WTC11 (cell line): Measurements from ENCODE around the gene BMF. TPM values are rescaled to one million over a fixed set of nuclear protein-coding genes. Genes with fewer than 3 reads are reported as not detected.

Source experiments
- ATAC-seq: fragments of 200-7000 bp; cut with Tn5 transposase; 2 replicates; pipeline ENCODE4 v1.10.0; 2021; ENCODE audit warnings: mild to moderate bottlenecking, moderate library complexity
- CTCF ChIA-PET: fragments of 300-600 bp; sonication (Branson Sonifier 250); formaldehyde crosslinking; loops from one replicate; lab custom pipeline; 2021; ENCODE audit warnings: antibody characterized with exemption; lab: Charles Lee
- POLR2A ChIA-PET: fragments of 350-600 bp; sonication (Branson Sonifier 250); formaldehyde crosslinking; loops from one replicate; lab custom pipeline; 2021; ENCODE audit warnings: antibody characterized with exemption; lab: Charles Lee
- DNase-seq: peaks from one replicate; pipeline ENCODE4 v3.0.0; 2021; ENCODE audit warnings: low spot score
- H3K27ac Mint-ChIP-seq: 2 replicates; pipeline ENCODE4 v1.8.0; 2021; ENCODE audit warnings: mixed read lengths
- H3K27me3 Mint-ChIP-seq: 2 replicates; pipeline ENCODE4 v1.8.0; 2021; ENCODE audit warnings: low read depth, mild to moderate bottlenecking, moderate library complexity, mixed read lengths
- H3K36me3 Mint-ChIP-seq: 2 replicates; pipeline ENCODE4 v1.8.0; 2021; ENCODE audit warnings: mixed read lengths
- H3K4me1 Mint-ChIP-seq: 2 replicates; pipeline ENCODE4 v1.8.0; 2022; ENCODE audit warnings: mixed read lengths
- H3K4me3 Mint-ChIP-seq: 2 replicates; pipeline ENCODE4 v1.8.0; 2021; ENCODE audit warnings: mild to moderate bottlenecking, moderate library complexity, mixed read lengths
- H3K9me3 Mint-ChIP-seq: 2 replicates; pipeline ENCODE4 v1.8.0; 2021; ENCODE audit warnings: mixed read lengths
- ATF1 ChIP-seq: sonication (generic); formaldehyde crosslinking; IDR thresholded peaks from 2 replicates; pipeline ENCODE4 v1.8.1; 2023; ENCODE audit warnings: mild to moderate bottlenecking, moderate library complexity, missing genetic modification reagents
- ATF3 ChIP-seq: sonication (generic); formaldehyde crosslinking; conservative IDR thresholded peaks from 2 replicates; pipeline ENCODE4 v1.8.1; 2022; ENCODE audit warnings: mild to moderate bottlenecking, missing genetic modification reagents
- CBFB ChIP-seq: sonication (generic); formaldehyde crosslinking; IDR thresholded peaks from 2 replicates; pipeline ENCODE4 v1.8.1; 2022; ENCODE audit warnings: mild to moderate bottlenecking, low read depth, missing genetic modification reagents
- E2F1 ChIP-seq: sonication (generic); formaldehyde crosslinking; IDR thresholded peaks from 2 replicates; pipeline ENCODE4 v1.8.0; 2022; ENCODE audit warnings: mild to moderate bottlenecking, missing genetic modification reagents
- E2F4 ChIP-seq: sonication (generic); formaldehyde crosslinking; IDR thresholded peaks from 2 replicates; pipeline ENCODE4 v1.8.1; 2022; ENCODE audit warnings: low read depth, mild to moderate bottlenecking, moderate library complexity, missing genetic modification reagents, borderline replicate concordance
- FOXP4 ChIP-seq: sonication (generic); formaldehyde crosslinking; IDR thresholded peaks from 2 replicates; pipeline ENCODE4 v1.8.0; 2022; ENCODE audit warnings: mild to moderate bottlenecking, missing genetic modification reagents
- GABPB1 ChIP-seq: sonication (generic); formaldehyde crosslinking; IDR thresholded peaks from 2 replicates; pipeline ENCODE4 v1.8.1; 2023; ENCODE audit warnings: mild to moderate bottlenecking, missing genetic modification reagents
- KAT7 ChIP-seq: sonication (generic); formaldehyde crosslinking; IDR thresholded peaks from 2 replicates; pipeline ENCODE4 v1.8.1; 2023; ENCODE audit warnings: missing genetic modification reagents, mild to moderate bottlenecking, borderline replicate concordance
- TCF7 ChIP-seq: sonication (generic); formaldehyde crosslinking; IDR thresholded peaks from 2 replicates; pipeline ENCODE4 v1.8.0; 2022; ENCODE audit warnings: mild to moderate bottlenecking, low read depth, missing genetic modification reagents, moderate library complexity
- TP53 ChIP-seq: sonication (generic); formaldehyde crosslinking; IDR thresholded peaks from 2 replicates; pipeline ENCODE4 v1.8.1; 2023; ENCODE audit warnings: mild to moderate bottlenecking, missing genetic modification reagents
- USF1 ChIP-seq: sonication (generic); formaldehyde crosslinking; IDR thresholded peaks from 2 replicates; pipeline ENCODE4 v1.8.0; 2022; ENCODE audit warnings: mild to moderate bottlenecking, missing genetic modification reagents
- ZNF281 ChIP-seq: sonication (generic); formaldehyde crosslinking; IDR thresholded peaks from 2 replicates; pipeline ENCODE4 v1.8.0; 2023; ENCODE audit warnings: mild to moderate bottlenecking, missing genetic modification reagents
- ZSCAN18 ChIP-seq: fragments of 250-450 bp; sonication (Bioruptor Pico); IDR thresholded peaks from 2 replicates; pipeline ENCODE4 v2.1.2; 2022; ENCODE audit warnings: mild to moderate bottlenecking, moderate library complexity
- total RNA-seq: library from RNA; stranded (reverse); gene quantifications from 3 replicates; pipeline ENCODE4 v1.2.3, GENCODE V29; 2021

The BMF gene
- total RNA-seq, 1 experiment from 2014 or later: 36.9 TPM

- TF ChIP-seq E2F1 (CRISPR knock-in tag) (no peak), ATF3 (CRISPR knock-in tag) (no peak), CBFB (CRISPR knock-in tag) (no peak)
Measured at GRCh38 chr15:40100947-40101905, 7.5 kb downstream of the BMF start (continued).

GRCh38 chr15:40100123-40100946, 8.3 kb downstream of the BMF start:
- Mint-ChIP-seq H3K4me3 (no peak overlapping the region), H3K27ac (peak overlapping the region; percentile 78; the same call in 1 of the 2 replicates), H3K27me3 (peaks cover 2% of the 10 kb centered on the region; the same call in 1 of the 2 replicates), H3K4me1 (peaks cover 85% of the 10 kb centered on the region), H3K9me3 (no peaks in the 10 kb centered on the region), H3K36me3 (peaks cover 14% of the 10 kb centered on the region)
- DNase-seq: no peak
- no peak for TF ChIP-seq CBFB (CRISPR knock-in tag)
- no peak for TF ChIP-seq ZNF281
- POLR2A ChIA-PET: interaction anchor here (0.7 kb wide), 1 partner anchor 8 kb away, joined by 6 read pairs; the partner anchor contains the start of gene BMF
- CTCF ChIA-PET: interaction anchor here (1.1 to 1.5 kb wide), 6 partner anchors 26 to 179 kb away, joined by 3 to 5 read pairs (median 4); no protein-coding TSS in a partner anchor
- ATAC-seq: no peak

- Mint-ChIP-seq H3K9me3 (no peaks in the 10 kb centered on the region), H3K36me3 (peaks cover 20% of the 10 kb centered on the region)
- TF ChIP-seq KAT7 (CRISPR knock-in tag) (no peak), GABPB1 (peak; percentile 77)
- TF ChIP-seq, all 79 proteins: peak for 1
- no peak for DNase-seq
- H3K27me3 Mint-ChIP-seq: no peaks in the 10 kb centered on the region
- H3K4me3 Mint-ChIP-seq: no peak overlapping the region
- POLR2A ChIA-PET: interaction anchor here (1.8 kb wide), 1 partner anchor 11 kb away, joined by 7 read pairs; no protein-coding TSS in a partner anchor
- peaks cover 78% of the 10 kb centered on the region for H3K4me1 Mint-ChIP-seq
- ATAC-seq: peak; percentile 2; the same call in 1 of the 2 replicates
- H3K27ac Mint-ChIP-seq: peak overlapping the region; percentile 90; the same call in 1 of the 2 replicates
- CTCF ChIA-PET: interaction anchor here (1.2 to 4.1 kb wide), 8 partner anchors 11 to 180 kb away, joined by 3 to 15 read pairs (median 6); no protein-coding TSS in a partner anchor
Measured at GRCh38 chr15:40098489-40099261, 10.0 kb downstream of the BMF start.

- Mint-ChIP-seq H3K27me3 (no peaks in the 10 kb centered on the region), H3K4me3 (no peak overlapping the region), H3K27ac (no peak overlapping the region), H3K4me1 (peaks cover 80% of the 10 kb centered on the region), H3K36me3 (peaks cover 20% of the 10 kb centered on the region), H3K9me3 (no peaks in the 10 kb centered on the region)
- ChIA-PET POLR2A (interaction anchor here (1.8 kb wide), 1 partner anchor 10 kb away, joined by 7 read pairs; no protein-coding TSS in a partner anchor), CTCF (interaction anchor here (1.2 to 4.1 kb wide), 6 partner anchors 10 to 177 kb away, joined by 3 to 15 read pairs (median 6); no protein-coding TSS in a partner anchor)
- ATAC-seq (peak; percentile 29; the same call in 1 of the 2 replicates), DNase-seq (no peak)
- TF ChIP-seq E2F4 (CRISPR knock-in tag) (no peak), ZSCAN18 (CRISPR knock-in tag) (no peak), USF1 (CRISPR knock-in tag) (no peak), TCF7 (CRISPR knock-in tag) (no peak), TP53 (CRISPR knock-in tag) (no peak), FOXP4 (no peak), ATF1 (CRISPR knock-in tag) (no peak)
Measured at GRCh38 chr15:40097968-40098476, 10.7 kb downstream of the BMF start.
